Heart right ventricle (tissue), 16 donors: Measurements from ENCODE around the gene PRDM16. TPM values are rescaled to one million over a fixed set of nuclear protein-coding genes. Genes with fewer than 3 reads are reported as not detected.

ENCODE experiments used
- ATAC-seq, 8 donors: fragments of 200-7000 bp; cut with Tn5 transposase; one replicate each; pipeline ENCODE4 v1.9.1; 2020; ENCODE audit warnings: mild to moderate bottlenecking in 8 of 8, moderate library complexity in 8 of 8, moderate number of reproducible peaks in 1 of 8
- DNase-seq, 2 donors: peaks; one replicate each; pipeline ENCODE4 v3.0.0-alpha.2; 2020
- H3K27ac ChIP-seq, 10 donors: fragments of 200-600 bp; sonication (generic) in 2 of 10; one replicate each; pipeline versions ENCODE4 v1.5.0 to v1.8.0; 2020 to 2022; ENCODE audit warnings: mild to moderate bottlenecking in 3 of 10
- H3K27me3 ChIP-seq, 7 donors: fragments of 200-600 bp; one replicate each; pipeline ENCODE4 v1.8.0; 2021 to 2022; ENCODE audit warnings: mild to moderate bottlenecking in 2 of 7
- H3K36me3 ChIP-seq, 9 donors: fragments of 200-600 bp; sonication (generic) in 1 of 9; one replicate each; pipeline versions ENCODE4 v1.5.0 to v1.8.0; 2020 to 2022; ENCODE audit warnings: mild to moderate bottlenecking in 2 of 9
- H3K4me1 ChIP-seq, 9 donors: fragments of 200-600 bp; sonication (generic) in 1 of 9; one replicate each; pipeline versions ENCODE4 v1.5.0 to v1.8.0; 2020 to 2022; ENCODE audit warnings: mild to moderate bottlenecking in 4 of 9
- H3K4me3 ChIP-seq, 10 donors: fragments of 200-600 bp; sonication (generic) in 2 of 10; one replicate each; pipeline versions ENCODE4 v1.5.0 to v1.8.0; 2020 to 2022; ENCODE audit warnings: mild to moderate bottlenecking in 7 of 10, moderate library complexity in 2 of 10
- H3K9me3 ChIP-seq, 11 donors: fragments of 200-600 bp in 10 of 11; sonication (generic) in 2 of 11; one replicate each; pipeline versions ENCODE4 v1.5.0 to v1.8.0; 2013 to 2022; ENCODE audit warnings: mild to moderate bottlenecking in 2 of 11, control low read depth in 1 of 11, moderate library complexity in 1 of 11
- WGBS, 2 donors: extraction: QIAGEN DNeasy Blood & Tissue Kit; methylation state at CpG; one replicate each; pipeline ENCODE4 v1.1.7; 2013; ENCODE audit warnings: inconsistent platforms in 1 of 2; 5-methylcytosine and 5-hydroxymethylcytosine counted together
- intact Hi-C, 10 donors: fragments of 100-400 bp; cut with DNase I; formaldehyde crosslinking; loops; one replicate each; pipeline versions ENCODE4 v1.11.1 to v1.14.2; 2022
- polyA plus RNA-seq, 2 donors: library from polyadenylated mRNA; stranded (reverse); fragments of 200-250 nt; gene quantifications; one replicate each; pipeline ENCODE4 v1.2.3, GENCODE V29; 2013
- total RNA-seq, 10 donors: library from RNA; stranded (reverse); fragmentation: NEBNext Ultra II Directional in 3 of 10; extraction: Animal tissue kit (Norgen Biotek cat#: 25700) in 3 of 10; gene quantifications; one replicate each; pipeline versions ENCODE4 v1.2.1 to v1.2.4, GENCODE V29; 2021 to 2023
- TF ChIP-seq, protein P1 (sequence below), 9 donors: fragments of 200-600 bp; sonication (generic) in 2 of 9; IDR thresholded peaks; one replicate each; pipeline versions ENCODE4 v1.5.0 to v1.8.0; 2021 to 2022; ENCODE audit warnings: antibody characterized with exemption in 9 of 9, mild to moderate bottlenecking in 5 of 9, moderate library complexity in 1 of 9
- donor health status: Arrhythmogenic right ventricular cardiomyopathy.
- donor health status: ischemic (EF 13 %, LVEDD 7.1; RV severe dilation, severe dysfunction).
- donor health status: healthy with polysubstance abuse.
- donor health status: DM: no; HTN: yes; CAD: no.
- donor health status: DM: no; HTN: no; CAD: no.
- donor health status: ischemic (EF 25% LVEDD 6.9; RV normal size, moderate dysfunction).
- donor health status: ischemic (EF 25% LVEDD 5.7; RV mildly dilated, moderate dysfunction).
- donor health status: healthy.
- donor health status: DM: yes; HTN: yes; CAD: no.
- donor health status: Ischemic cardiomyopathy.
- donor health status: ischemic (EF 35%, LVEDD 5.7; RV mildly dilated, moderate dysfunction).
- donor health status: nonischemic (EF 11% LVEDD 7.7; RV severe dilation, severe dysfunction).
- donor health status: DM: yes; HTN: yes; CAD: no.
- donor health status: PGD.
- donor health status: ischemic (EF 29% LVEDD 5.4; RV normal size, mild dysfunction).
- donor health status: nonischemic (EF 23%, LVEDD 6.1; RV moderate dilation, normal function).

The PRDM16 gene
- total and polyA plus RNA-seq, 12 donors = 4.1 to 25.9 (median 14.8) TPM

DNA sequence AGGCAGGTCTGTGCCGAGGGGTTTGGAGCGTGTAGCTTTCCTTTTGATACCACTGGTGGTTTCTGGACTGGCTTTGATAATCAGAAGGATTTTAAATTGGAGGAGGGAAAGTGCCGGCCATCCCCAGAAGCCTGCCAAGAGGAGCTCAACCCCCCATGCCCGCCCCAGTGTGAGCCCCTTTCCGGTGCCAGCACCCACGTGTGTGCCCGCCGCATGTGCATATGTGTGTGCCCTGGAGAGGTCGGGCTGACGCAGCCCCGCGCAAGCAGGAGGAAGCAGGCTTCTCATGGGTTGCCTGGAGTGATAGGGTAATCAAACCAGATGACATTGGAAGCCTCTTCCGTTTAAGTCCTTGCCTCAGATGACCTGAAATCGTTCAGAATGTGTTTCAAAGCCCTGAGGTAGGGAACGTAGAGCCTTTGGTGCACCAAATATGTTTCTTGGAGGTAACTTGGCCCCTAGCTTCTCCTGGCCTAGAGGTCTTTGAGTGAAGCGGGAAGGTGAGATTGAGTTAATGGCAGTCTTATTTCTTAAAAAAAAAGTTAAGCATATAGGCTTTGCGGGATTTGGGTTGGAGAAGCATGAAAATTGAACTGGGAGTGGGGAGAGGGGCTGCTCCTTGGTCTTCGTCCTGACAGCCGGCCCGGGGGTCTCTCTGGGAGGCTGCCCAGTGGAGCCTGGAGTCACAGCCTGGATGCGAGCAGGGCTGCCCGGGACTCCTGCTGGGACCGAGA is 351.4 kb downstream of the PRDM16 start:
- no peak overlapping the region for H3K4me3 ChIP-seq
- H3K4me1 ChIP-seq = peaks cover 11 to 56% (median 42%) of the 10 kb centered on the region in 9 donors
- TF ChIP-seq, protein P1, sequence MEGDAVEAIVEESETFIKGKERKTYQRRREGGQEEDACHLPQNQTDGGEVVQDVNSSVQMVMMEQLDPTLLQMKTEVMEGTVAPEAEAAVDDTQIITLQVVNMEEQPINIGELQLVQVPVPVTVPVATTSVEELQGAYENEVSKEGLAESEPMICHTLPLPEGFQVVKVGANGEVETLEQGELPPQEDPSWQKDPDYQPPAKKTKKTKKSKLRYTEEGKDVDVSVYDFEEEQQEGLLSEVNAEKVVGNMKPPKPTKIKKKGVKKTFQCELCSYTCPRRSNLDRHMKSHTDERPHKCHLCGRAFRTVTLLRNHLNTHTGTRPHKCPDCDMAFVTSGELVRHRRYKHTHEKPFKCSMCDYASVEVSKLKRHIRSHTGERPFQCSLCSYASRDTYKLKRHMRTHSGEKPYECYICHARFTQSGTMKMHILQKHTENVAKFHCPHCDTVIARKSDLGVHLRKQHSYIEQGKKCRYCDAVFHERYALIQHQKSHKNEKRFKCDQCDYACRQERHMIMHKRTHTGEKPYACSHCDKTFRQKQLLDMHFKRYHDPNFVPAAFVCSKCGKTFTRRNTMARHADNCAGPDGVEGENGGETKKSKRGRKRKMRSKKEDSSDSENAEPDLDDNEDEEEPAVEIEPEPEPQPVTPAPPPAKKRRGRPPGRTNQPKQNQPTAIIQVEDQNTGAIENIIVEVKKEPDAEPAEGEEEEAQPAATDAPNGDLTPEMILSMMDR (IDR thresholded peaks at IDR 0.05) = no peak
- no peak for DNase-seq
- intact Hi-C loops = loop anchor here in 9 of 10 donors (5.0 to 10.0 kb wide), 8 partner anchors 68 to 1008 kb away; partner anchors contain the start of genes PEX10 (in 5 of the 9) and PRDM16 (in 5 of the 9)
- peaks cover 0 to 37% (median 0%) of the 10 kb centered on the region in 9 donors for H3K36me3 ChIP-seq
- peaks cover 0 to 13% (median 4%) of the 10 kb centered on the region in 11 donors for H3K9me3 ChIP-seq
- H3K27me3 ChIP-seq = peaks cover 0 to 5% (median 0%) of the 10 kb centered on the region in 7 donors
- ATAC-seq = no peak
- peak overlapping the region in 1 of 10 donors; percentile 16 for H3K27ac ChIP-seq
- WGBS, 2 donors = 91% methylated on average over 23 of the region's 23 CpGs

DNA sequence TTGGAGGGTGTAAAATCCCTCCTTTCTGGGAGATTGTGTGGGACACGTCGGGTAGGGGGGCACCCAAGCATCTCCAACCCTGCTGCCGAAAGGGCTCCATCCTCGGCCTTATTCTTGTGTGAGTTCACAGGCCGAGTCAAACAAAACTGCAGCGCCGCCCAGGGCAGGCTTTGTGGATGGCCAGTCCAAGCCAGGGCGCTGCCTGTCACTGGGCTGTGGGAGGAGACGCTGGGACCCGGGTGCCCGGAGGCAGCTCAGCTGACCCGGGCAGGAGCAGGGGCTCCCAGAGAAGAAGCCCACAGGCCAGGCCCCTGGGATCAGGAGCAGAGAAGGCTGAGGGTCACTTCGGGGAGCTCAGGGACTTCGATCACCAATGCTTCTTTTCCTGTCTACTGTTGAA is 353.6 kb downstream of the PRDM16 start:
- 84 to 85% methylated on average over 14 of the region's 14 CpGs for WGBS, 2 donors
- peaks cover 0 to 48% (median 0%) of the 10 kb centered on the region in 9 donors for H3K36me3 ChIP-seq
- no peak for ATAC-seq
- DNase-seq = no peak
- H3K27me3 ChIP-seq = peaks cover 0 to 5% (median 0%) of the 10 kb centered on the region in 7 donors
- H3K27ac ChIP-seq = peak overlapping the region; percentile 64 to 94 (median 84)
- TF ChIP-seq, protein P1 (IDR thresholded peaks at IDR 0.05) = no peak
- H3K4me3 ChIP-seq = peak overlapping the region in 1 of 10 donors; percentile 18
- peaks cover 11 to 42% (median 37%) of the 10 kb centered on the region in 9 donors for H3K4me1 ChIP-seq
- intact Hi-C loops = loop anchor here in 9 of 10 donors (1.0 to 10.0 kb wide), 11 partner anchors 70 to 1010 kb away; partner anchors contain the start of genes PEX10 (in 5 of the 9) and PRDM16 (in 5 of the 9)
- H3K9me3 ChIP-seq = no peaks in the 10 kb centered on the region

DNA sequence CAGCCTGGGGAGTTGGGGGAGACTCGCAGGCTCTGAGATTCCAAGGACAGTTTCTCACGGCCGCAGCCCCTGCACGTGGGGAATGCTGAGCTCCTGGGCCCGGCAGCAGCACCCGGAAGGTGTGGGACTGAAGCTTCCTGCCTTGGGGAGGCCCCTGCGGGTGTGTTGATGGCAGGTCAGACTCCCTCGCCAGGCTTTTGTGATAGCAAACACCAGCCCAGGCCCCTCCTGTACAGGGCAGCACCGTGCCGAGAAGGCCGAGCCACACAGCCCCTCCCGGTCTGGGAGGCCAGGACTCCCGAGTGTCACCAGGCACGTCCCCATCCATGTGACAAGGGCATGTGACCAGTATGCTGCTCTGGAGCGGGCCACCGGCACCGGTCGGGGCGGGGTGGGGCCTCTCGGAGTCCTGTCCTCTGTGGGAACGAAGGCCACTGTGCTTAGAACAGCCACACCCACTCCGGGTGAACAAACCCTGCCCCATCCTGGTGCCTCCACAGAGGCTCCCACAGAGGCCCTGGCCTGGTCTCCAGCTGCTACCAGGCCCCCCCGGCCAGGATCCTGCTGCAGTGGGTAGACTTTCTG is 354.3 kb downstream of the PRDM16 start:
- Histone ChIP-seq H3K27me3 (peaks cover 0 to 5% (median 0%) of the 10 kb centered on the region in 7 donors), H3K4me1 (peaks cover 11 to 42% (median 37%) of the 10 kb centered on the region in 9 donors), H3K36me3 (peaks cover 0 to 45% (median 0%) of the 10 kb centered on the region in 9 donors), H3K9me3 (no peaks in the 10 kb centered on the region), H3K4me3 (peak overlapping the region in 1 of 10 donors; percentile 18), H3K27ac (peak overlapping the region; percentile 64 to 94 (median 84))
- ATAC-seq (peak; percentile 87 to 94 (median 92)), DNase-seq (peak; percentile 87 to 88)
- TF ChIP-seq, protein P1 (IDR thresholded peaks at IDR 0.05) = no peak
- intact Hi-C loops = loop anchor here in 9 of 10 donors (1.0 to 10.0 kb wide), 11 partner anchors 71 to 1011 kb away; partner anchors contain the start of genes PEX10 (in 5 of the 9) and PRDM16 (in 5 of the 9)
- 16 to 20% methylated on average over 23 of the region's 23 CpGs for WGBS, 2 donors
